Activated naive CD4-positive, alpha-beta T cell treated with anti-CD3 and anti-CD28 coated beads, Interleukin-2, amount 10 ng/mL, durations not matched to agents 7 days and 5 days (primary cell): ENCODE results near the gene PLXNA2.

Experiments
- CTCF ChIA-PET: fragments of 350-600 bp; sonication (Branson Sonifier 250); formaldehyde crosslinking; loops from one replicate; lab custom pipeline; 2021; ENCODE audit warnings: antibody characterized with exemption; lab: Charles Lee
- DNase-seq: peaks from one replicate; pipeline ENCODE4 v3.0.0-alpha.2; 2020
- H3K27ac Mint-ChIP-seq: one replicate; pipeline ENCODE4 v1.8.0; 2021; ENCODE audit warnings: mild to moderate bottlenecking, moderate library complexity, mixed read lengths
- H3K27me3 Mint-ChIP-seq: one replicate; pipeline ENCODE4 v1.8.0; 2021; ENCODE audit warnings: mild to moderate bottlenecking, mixed read lengths
- H3K36me3 Mint-ChIP-seq: one replicate; pipeline ENCODE4 v1.8.0; 2021; ENCODE audit warnings: mixed read lengths
- H3K4me1 Mint-ChIP-seq: one replicate; pipeline ENCODE4 v1.8.0; 2021; ENCODE audit warnings: mixed read lengths
- H3K4me3 Mint-ChIP-seq: one replicate; pipeline ENCODE4 v1.8.0; 2021; ENCODE audit warnings: mild to moderate bottlenecking, moderate library complexity, mixed read lengths
- H3K9me3 Mint-ChIP-seq: one replicate; pipeline ENCODE4 v1.8.0; 2021; ENCODE audit warnings: mixed read lengths

The PLXNA2 gene

GRCh38 chr1:208217781-208218180 lies 26.4 kb downstream of the PLXNA2 start:
- DNase-seq, result no peak
- H3K36me3 Mint-ChIP-seq, result no peaks in the 10 kb centered on the region
- peaks cover 47% of the 10 kb centered on the region for H3K27me3 Mint-ChIP-seq
- H3K9me3 Mint-ChIP-seq, result no peaks in the 10 kb centered on the region
- CTCF ChIA-PET, result no interaction called here
- H3K4me3 Mint-ChIP-seq, result no peak overlapping the region
- no peaks in the 10 kb centered on the region for H3K4me1 Mint-ChIP-seq
- no peak overlapping the region for H3K27ac Mint-ChIP-seq

DNA sequence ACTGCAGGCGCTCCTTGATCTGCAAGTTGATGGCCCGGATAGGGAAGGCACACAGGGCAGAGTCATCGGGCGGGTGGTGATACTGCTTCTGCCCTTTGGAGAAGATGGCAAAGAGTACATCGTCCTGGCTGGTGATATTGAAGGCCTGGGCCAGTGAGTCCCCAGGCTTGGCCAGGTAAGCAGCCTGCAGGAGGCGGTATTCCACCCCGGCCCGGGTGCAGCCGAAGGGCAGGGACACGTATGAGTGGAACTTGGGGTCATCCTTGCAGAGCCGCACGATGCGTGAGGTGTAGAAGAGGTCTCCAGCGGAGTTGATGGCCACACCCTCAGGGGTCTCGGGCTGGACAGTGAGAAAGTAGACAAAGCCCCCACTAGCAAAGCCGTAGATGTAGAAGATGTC lies 27.4 kb downstream of the PLXNA2 start:
- H3K4me1 Mint-ChIP-seq, result no peaks in the 10 kb centered on the region
- H3K36me3 Mint-ChIP-seq, result no peaks in the 10 kb centered on the region
- CTCF ChIA-PET, result no interaction called here
- peaks cover 45% of the 10 kb centered on the region for H3K27me3 Mint-ChIP-seq
- H3K4me3 Mint-ChIP-seq, result no peak overlapping the region
- H3K9me3 Mint-ChIP-seq, result no peaks in the 10 kb centered on the region
- no peak for DNase-seq
- no peak overlapping the region for H3K27ac Mint-ChIP-seq

DNA sequence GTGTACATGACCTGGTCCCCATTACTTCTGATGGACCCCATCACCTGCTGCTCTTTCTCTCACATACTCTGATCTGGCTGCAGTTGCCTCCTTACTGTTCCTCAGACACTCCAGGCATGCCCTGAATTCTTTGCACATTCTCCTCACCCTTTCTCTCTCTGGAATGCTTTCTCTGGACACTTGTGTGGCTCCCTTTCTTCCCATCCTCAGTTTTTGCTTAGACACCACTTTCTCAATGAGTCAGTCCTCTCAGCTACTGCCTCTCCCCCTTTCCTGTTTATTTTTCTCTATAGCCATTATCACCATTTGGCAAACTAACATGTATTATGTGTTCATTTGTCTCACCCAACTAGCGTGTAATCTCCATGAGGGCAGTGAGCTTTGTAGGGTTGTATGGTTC lies 28.1 kb downstream of the PLXNA2 start:
- Mint-ChIP-seq H3K4me1 (no peaks in the 10 kb centered on the region), H3K9me3 (no peaks in the 10 kb centered on the region), H3K27me3 (peaks cover 46% of the 10 kb centered on the region), H3K27ac (no peak overlapping the region), H3K36me3 (no peaks in the 10 kb centered on the region), H3K4me3 (no peak overlapping the region)
- CTCF ChIA-PET, result no interaction called here
- no peak for DNase-seq

- DNase-seq, result no peak
- CTCF ChIA-PET, result no interaction called here
- H3K9me3 Mint-ChIP-seq, result no peaks in the 10 kb centered on the region
Observed at GRCh38 chr1:208215393-208215792, 28.8 kb downstream of the PLXNA2 start.

DNA sequence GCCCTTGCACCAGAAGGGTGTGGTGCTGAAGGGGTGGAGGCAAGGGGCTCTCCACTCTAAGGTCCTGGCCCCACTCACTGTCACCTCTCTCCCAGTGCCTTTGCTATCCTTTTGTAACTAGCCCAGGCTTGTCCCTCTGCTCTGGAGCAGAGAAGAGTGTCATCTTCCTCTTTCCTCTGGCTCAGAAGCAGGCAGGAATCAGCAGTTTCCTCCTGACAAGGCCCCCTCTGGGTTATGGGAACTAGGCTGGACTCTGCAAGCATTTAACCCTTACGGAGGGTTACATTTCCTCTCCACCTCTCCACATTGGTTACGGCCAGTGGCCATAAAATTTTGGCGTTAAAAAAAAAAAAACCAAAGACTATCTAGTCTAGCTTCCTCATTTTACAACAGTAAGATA lies 30.4 kb downstream of the PLXNA2 start:
- CTCF ChIA-PET, result interaction anchor here (1.5 kb wide), 1 partner anchor 83 kb away, joined by 4 read pairs; no protein-coding TSS in a partner anchor
- Mint-ChIP-seq H3K4me3 (no peak overlapping the region), H3K9me3 (no peaks in the 10 kb centered on the region), H3K4me1 (no peaks in the 10 kb centered on the region), H3K27me3 (peaks cover 39% of the 10 kb centered on the region), H3K36me3 (no peaks in the 10 kb centered on the region), H3K27ac (no peak overlapping the region)
- no peak for DNase-seq

More at GRCh38 chr1:208215393-208215792, 28.8 kb downstream of the PLXNA2 start:
- Mint-ChIP-seq H3K4me3 (no peak overlapping the region), H3K36me3 (no peaks in the 10 kb centered on the region), H3K27me3 (peaks cover 41% of the 10 kb centered on the region), H3K4me1 (no peaks in the 10 kb centered on the region), H3K27ac (no peak overlapping the region)

- no peak for DNase-seq
- CTCF ChIA-PET, result interaction anchor here (1.5 kb wide), 1 partner anchor 82 kb away, joined by 4 read pairs; no protein-coding TSS in a partner anchor
- H3K4me1 Mint-ChIP-seq, result no peaks in the 10 kb centered on the region
- no peaks in the 10 kb centered on the region for H3K9me3 Mint-ChIP-seq
- no peak overlapping the region for H3K4me3 Mint-ChIP-seq
- peaks cover 42% of the 10 kb centered on the region for H3K27me3 Mint-ChIP-seq
- H3K27ac Mint-ChIP-seq, result no peak overlapping the region
- no peaks in the 10 kb centered on the region for H3K36me3 Mint-ChIP-seq
Observed at GRCh38 chr1:208212893-208213292, 31.3 kb downstream of the PLXNA2 start.

DNA sequence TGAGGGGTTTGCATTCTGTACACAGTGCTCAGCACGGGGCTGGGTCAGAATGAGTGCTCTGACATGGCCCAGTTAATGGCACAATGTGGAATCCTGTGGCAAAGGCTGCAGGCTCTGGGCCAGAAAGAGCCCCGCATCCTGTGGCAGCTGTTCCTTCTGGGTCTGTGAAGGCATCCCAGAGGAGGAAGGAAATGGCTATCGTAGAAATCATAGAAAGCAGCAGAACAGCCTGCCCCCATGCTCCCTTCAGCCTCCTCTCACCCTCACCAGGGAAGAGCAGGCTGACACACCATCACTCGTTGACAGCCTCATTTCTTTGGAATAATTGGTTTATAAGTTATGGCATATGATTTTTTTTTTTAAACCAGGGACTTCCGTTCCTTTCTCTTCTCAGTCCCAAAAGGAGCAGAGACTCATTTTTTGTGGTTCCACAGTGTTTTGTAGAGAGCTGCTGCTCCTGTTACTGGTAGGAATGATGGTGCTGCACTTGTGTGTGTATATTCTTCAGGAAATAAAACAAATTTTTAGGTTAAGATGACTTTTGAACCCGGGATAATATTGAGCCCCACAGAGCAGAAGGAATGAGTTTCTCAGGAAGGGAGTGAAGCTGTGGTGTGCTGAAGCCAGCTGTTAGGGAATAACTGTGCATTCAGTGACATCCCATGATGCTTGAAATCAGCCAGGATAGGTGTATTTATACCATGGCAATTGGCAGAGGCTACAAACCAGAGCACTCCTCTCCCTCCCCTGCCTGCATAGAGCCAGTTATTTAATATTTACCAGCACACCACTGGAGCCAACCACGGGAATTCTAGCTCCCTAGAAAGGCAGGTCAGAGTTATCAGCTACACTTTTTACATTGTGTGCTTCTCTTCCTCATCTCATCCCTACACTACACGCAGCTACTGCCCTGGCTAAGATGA lies 32.0 kb downstream of the PLXNA2 start:
- CTCF ChIA-PET, result interaction anchor here (1.5 kb wide), 1 partner anchor 81 kb away, joined by 4 read pairs; no protein-coding TSS in a partner anchor
- H3K27me3 Mint-ChIP-seq, result peaks cover 42% of the 10 kb centered on the region
- no peak for DNase-seq

DNA sequence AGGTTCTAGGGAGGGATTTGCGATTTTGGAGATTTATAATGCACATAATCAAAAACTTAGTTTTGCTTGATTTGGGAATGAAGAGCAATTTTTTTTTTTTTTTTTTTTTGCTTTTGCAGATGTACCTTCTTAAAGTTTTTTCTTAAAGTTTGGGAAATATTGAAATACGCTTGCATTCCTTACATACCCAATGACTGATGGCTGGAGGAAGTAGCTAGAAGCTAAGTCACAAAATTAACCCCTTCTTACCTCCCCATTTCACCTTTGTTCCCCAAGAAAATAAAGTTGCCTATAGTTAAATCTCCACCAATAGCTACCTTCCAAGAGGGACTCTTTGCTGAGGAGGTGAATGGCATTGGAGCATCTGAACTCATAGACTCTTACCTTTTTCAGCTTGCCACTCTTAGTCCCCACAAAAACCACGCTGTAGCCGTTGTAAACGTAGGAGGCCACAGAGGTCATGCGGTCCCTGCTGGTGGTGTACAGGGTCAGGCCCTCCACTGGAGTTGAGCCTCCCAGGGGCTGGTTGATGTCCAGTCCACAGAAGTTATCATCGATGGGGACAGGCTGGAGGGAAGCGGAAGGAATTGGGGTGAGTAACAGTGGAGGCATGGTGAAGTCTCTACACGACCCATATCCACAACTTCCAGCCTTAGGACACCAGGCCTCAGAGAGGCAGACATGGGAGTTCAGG lies 34.1 kb downstream of the PLXNA2 start:
- DNase-seq, result no peak
- no peak overlapping the region for H3K27ac Mint-ChIP-seq
- H3K9me3 Mint-ChIP-seq, result no peaks in the 10 kb centered on the region
- peaks cover 31% of the 10 kb centered on the region for H3K27me3 Mint-ChIP-seq
- H3K4me1 Mint-ChIP-seq, result no peaks in the 10 kb centered on the region
- CTCF ChIA-PET, result no interaction called here
- H3K36me3 Mint-ChIP-seq, result no peaks in the 10 kb centered on the region
- H3K4me3 Mint-ChIP-seq, result no peak overlapping the region

More for the DNA sequence above, 32.0 kb downstream of the PLXNA2 start:
- no peak overlapping the region for H3K27ac Mint-ChIP-seq
- no peaks in the 10 kb centered on the region for H3K36me3 Mint-ChIP-seq
- H3K4me3 Mint-ChIP-seq, result no peak overlapping the region
- H3K9me3 Mint-ChIP-seq, result no peaks in the 10 kb centered on the region
- H3K4me1 Mint-ChIP-seq, result no peaks in the 10 kb centered on the region

DNA sequence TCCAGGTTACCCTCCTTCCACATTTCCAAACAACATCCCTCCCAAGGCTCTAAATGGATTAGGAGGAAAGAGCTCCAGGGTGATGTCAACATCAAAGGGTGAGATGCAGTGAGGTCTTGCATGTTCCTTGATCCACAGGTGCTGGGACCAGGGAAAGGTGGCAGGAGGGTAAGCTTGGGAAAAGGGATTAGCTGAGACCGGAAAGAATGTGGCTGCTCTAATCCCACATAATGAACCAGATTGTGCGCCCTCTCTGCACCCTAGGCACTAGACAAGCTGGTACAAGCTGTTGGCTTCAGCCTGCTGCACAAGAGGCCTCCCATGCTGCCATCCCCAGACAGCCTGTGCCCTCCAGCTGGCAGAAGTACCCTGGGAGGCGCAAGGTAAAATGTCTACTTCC lies 34.9 kb downstream of the PLXNA2 start:
- Mint-ChIP-seq H3K9me3 (no peaks in the 10 kb centered on the region), H3K27me3 (peaks cover 28% of the 10 kb centered on the region), H3K4me1 (no peaks in the 10 kb centered on the region), H3K27ac (no peak overlapping the region), H3K4me3 (no peak overlapping the region), H3K36me3 (no peaks in the 10 kb centered on the region)
- DNase-seq, result no peak
- CTCF ChIA-PET, result interaction anchor here (0.7 kb wide), 1 partner anchor 14 kb away, joined by 3 read pairs; no protein-coding TSS in a partner anchor

- Mint-ChIP-seq H3K9me3 (no peaks in the 10 kb centered on the region), H3K27me3 (peaks cover 24% of the 10 kb centered on the region), H3K4me1 (no peaks in the 10 kb centered on the region), H3K36me3 (no peaks in the 10 kb centered on the region), H3K27ac (no peak overlapping the region), H3K4me3 (no peak overlapping the region)
- CTCF ChIA-PET, result no interaction called here
- DNase-seq, result no peak
Observed at GRCh38 chr1:208208132-208208487, 36.1 kb downstream of the PLXNA2 start.

- DNase-seq, result no peak
- no peaks in the 10 kb centered on the region for H3K36me3 Mint-ChIP-seq
- CTCF ChIA-PET, result interaction anchor here (0.8 kb wide), 1 partner anchor 75 kb away, joined by 3 read pairs; no protein-coding TSS in a partner anchor
- H3K27me3 Mint-ChIP-seq, result peaks cover 24% of the 10 kb centered on the region
- no peaks in the 10 kb centered on the region for H3K9me3 Mint-ChIP-seq
- no peak overlapping the region for H3K27ac Mint-ChIP-seq
- no peaks in the 10 kb centered on the region for H3K4me1 Mint-ChIP-seq
- H3K4me3 Mint-ChIP-seq, result no peak overlapping the region
Observed at GRCh38 chr1:208207388-208208131, 36.6 kb downstream of the PLXNA2 start.

GRCh38 chr1:208206092-208206698 lies 38.0 kb downstream of the PLXNA2 start:
- H3K27me3 Mint-ChIP-seq, result peaks cover 20% of the 10 kb centered on the region
- H3K4me1 Mint-ChIP-seq, result no peaks in the 10 kb centered on the region
- no peak overlapping the region for H3K27ac Mint-ChIP-seq
- no peaks in the 10 kb centered on the region for H3K9me3 Mint-ChIP-seq
- DNase-seq, result no peak
- H3K4me3 Mint-ChIP-seq, result no peak overlapping the region
- no peaks in the 10 kb centered on the region for H3K36me3 Mint-ChIP-seq
- CTCF ChIA-PET, result no interaction called here

- Mint-ChIP-seq H3K36me3 (no peaks in the 10 kb centered on the region), H3K27me3 (peaks cover 19% of the 10 kb centered on the region), H3K9me3 (no peaks in the 10 kb centered on the region), H3K27ac (no peak overlapping the region), H3K4me3 (no peak overlapping the region), H3K4me1 (no peaks in the 10 kb centered on the region)
- no peak for DNase-seq
- CTCF ChIA-PET, result no interaction called here
Observed at GRCh38 chr1:208205216-208206013, 38.8 kb downstream of the PLXNA2 start.
